Activated naive CD4-positive, alpha-beta T cell treated with anti-CD3 and anti-CD28 coated beads, Interleukin-2, amount 10 ng/mL, durations not matched to agents 7 days and 5 days (primary cell): ENCODE results near the gene C3orf22.
A peak's percentile ranks its signal among the peaks of the same experiment; 100 is the strongest.

Experiments used
- CTCF ChIA-PET: fragments of 350-600 bp; sonication (Branson Sonifier 250); formaldehyde crosslinking; loops from one replicate; lab custom pipeline; 2021; ENCODE audit warnings: antibody characterized with exemption; lab: Charles Lee
- DNase-seq: peaks from one replicate; pipeline ENCODE4 v3.0.0-alpha.2; 2020
- H3K27ac Mint-ChIP-seq: one replicate; pipeline ENCODE4 v1.8.0; 2021; ENCODE audit warnings: mild to moderate bottlenecking, moderate library complexity, mixed read lengths
- H3K27me3 Mint-ChIP-seq: one replicate; pipeline ENCODE4 v1.8.0; 2021; ENCODE audit warnings: mild to moderate bottlenecking, mixed read lengths
- H3K36me3 Mint-ChIP-seq: one replicate; pipeline ENCODE4 v1.8.0; 2021; ENCODE audit warnings: mixed read lengths
- H3K4me1 Mint-ChIP-seq: one replicate; pipeline ENCODE4 v1.8.0; 2021; ENCODE audit warnings: mixed read lengths
- H3K4me3 Mint-ChIP-seq: one replicate; pipeline ENCODE4 v1.8.0; 2021; ENCODE audit warnings: mild to moderate bottlenecking, moderate library complexity, mixed read lengths
- H3K9me3 Mint-ChIP-seq: one replicate; pipeline ENCODE4 v1.8.0; 2021; ENCODE audit warnings: mixed read lengths

Gene C3orf22

DNA sequence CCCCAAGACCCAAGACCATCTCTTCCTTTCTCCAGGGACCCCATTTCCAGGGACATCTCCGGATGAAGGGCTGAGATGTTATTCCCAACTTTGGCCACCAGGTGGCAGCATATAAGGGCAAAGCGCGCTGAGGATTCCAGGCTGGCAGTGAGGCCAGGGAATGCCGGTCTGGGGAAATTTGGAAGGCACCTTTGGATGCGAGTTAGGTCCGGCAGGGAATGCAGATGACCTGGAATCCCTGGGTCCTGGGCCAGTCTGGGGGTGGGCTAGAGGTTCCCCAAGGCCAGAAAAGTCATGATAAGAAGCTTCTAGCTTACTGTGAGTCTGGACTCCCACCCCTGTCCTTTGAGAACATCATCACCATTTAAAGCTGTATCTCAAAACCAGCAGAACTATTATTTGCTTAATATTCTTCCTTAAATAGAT is 36.4 kb downstream of the C3orf22 start:
- H3K27me3 Mint-ChIP-seq, result peaks cover 69% of the 10 kb centered on the region
- H3K36me3 Mint-ChIP-seq, result no peaks in the 10 kb centered on the region
- DNase-seq, result peak; percentile 50
- no peaks in the 10 kb centered on the region for H3K9me3 Mint-ChIP-seq
- no peak overlapping the region for H3K27ac Mint-ChIP-seq
- no peak overlapping the region for H3K4me3 Mint-ChIP-seq
- no peaks in the 10 kb centered on the region for H3K4me1 Mint-ChIP-seq
- CTCF ChIA-PET, result interaction anchor here (0.6 to 2.4 kb wide), 19 partner anchors 8 to 1026 kb away, joined by 3 to 6 read pairs (median 3); partner anchors contain the start of gene TXNRD3

DNA sequence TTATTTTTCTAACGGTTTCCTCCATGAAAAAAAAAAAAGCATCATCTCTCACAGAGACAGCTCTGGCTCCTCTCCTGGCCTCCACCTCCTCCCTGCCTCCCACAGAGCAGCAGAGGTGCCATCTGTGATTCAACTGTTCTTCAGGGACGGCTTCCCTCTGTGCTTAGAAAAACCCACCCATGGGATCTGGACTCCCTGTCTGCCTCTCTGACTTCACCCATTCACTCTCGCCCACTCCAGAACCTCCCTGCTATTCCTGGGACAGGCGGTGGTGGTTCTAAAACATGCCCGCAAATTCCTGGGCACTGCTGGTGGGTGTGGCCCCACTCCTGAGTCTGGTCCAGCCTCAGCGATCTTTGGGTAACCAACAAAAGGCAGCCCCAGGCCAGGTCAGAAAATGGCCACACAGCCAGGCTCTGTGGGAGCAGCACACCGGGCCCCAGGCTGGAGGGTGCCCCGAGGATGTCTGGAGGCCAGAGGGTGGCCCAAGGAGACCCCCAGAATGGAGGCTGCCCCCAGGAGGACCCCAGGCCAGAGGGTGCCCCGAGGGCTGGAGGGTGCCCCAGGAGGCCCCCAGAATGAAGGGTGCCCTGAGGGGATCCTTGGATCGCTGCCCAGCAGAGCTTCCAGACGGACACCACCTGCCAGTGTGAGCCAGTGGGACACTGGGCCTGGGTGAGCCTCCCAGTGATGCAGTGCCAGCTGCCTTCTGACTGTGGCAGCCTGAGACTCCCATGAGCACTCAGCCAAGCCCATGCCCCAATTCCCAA is 37.4 kb downstream of the C3orf22 start:
- CTCF ChIA-PET, result interaction anchor here (0.7 to 2.4 kb wide), 4 partner anchors 15 to 231 kb away, joined by 4 to 6 read pairs (median 5); no protein-coding TSS in a partner anchor
- Mint-ChIP-seq H3K4me3 (no peak overlapping the region), H3K4me1 (no peaks in the 10 kb centered on the region), H3K9me3 (no peaks in the 10 kb centered on the region), H3K27me3 (peaks cover 65% of the 10 kb centered on the region), H3K36me3 (no peaks in the 10 kb centered on the region), H3K27ac (peak overlapping the region; percentile 37)
- no peak for DNase-seq

DNA sequence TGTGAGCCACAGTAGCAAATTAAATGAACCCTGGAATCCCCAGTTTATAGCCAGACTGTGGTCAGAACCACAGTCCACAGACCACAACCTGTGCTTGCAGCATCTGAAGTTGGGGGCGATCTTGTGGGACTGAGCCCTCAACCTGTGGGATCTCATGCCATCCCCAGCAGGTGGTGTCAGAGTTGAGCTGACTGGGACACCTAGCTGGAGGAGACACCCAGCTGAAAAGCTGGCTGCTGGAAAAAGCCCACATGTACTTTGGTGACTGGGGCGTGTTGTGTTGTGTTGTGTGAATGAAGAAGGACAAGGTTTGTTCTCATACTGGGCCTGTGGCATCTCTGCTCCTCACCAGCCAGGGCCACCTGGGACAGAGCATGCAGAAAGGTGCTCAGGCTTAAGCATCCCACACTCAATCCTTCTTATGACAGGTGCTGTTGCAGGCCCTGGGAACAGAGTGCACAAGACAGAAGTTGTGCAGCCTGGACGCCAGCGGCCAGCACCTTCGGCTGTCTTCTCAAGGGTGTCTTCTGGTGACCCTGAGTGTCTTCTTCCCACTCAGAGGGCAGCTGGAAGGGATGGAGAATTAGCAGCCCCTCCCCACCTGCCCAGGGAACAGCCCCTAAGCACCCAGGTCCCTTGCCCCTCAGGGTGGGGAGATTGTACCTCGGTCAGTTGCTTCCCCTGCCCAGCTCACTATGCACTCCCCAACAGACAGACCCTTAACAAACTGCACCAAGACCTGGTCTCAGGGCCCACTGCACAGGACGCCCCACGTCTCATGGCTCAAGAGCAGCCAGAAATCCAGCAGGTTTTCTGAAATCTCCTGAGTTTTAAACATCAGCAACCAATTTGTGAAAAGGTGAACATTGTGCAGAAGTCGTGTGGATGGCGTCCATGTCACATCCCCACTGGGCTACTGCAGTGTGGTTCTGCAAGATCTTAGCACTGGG is 39.0 kb downstream of the C3orf22 start:
- Mint-ChIP-seq H3K4me3 (no peak overlapping the region), H3K36me3 (no peaks in the 10 kb centered on the region), H3K27me3 (peaks cover 50% of the 10 kb centered on the region), H3K27ac (no peak overlapping the region), H3K4me1 (no peaks in the 10 kb centered on the region), H3K9me3 (no peaks in the 10 kb centered on the region)
- CTCF ChIA-PET, result interaction anchor here (0.8 to 1.8 kb wide), 3 partner anchors 9 to 93 kb away, joined by 3 read pairs; no protein-coding TSS in a partner anchor
- no peak for DNase-seq

DNA sequence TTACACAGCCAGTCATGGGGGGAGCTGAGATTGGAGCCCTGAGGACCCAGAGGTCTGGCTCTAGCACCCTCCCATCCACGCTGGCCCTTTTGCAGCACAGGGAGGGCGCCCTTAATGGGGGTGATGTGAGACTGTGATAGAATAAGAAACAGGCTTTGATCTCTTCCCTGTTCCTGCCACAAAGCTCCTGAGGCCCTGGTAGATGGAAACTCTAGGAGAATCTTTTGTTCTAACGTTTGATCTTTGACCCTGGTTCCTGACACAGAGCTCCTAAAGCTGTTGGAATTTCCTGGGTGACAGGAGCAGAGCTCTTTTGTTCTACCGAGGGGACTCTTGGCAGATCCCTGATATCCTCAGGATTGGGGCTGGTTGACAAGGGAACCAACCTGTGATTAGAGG is 40.0 kb downstream of the C3orf22 start:
- CTCF ChIA-PET, result interaction anchor here (0.7 to 1.8 kb wide), 4 partner anchors 8 to 94 kb away, joined by 3 read pairs; partner anchors contain the start of gene ZXDC
- no peak overlapping the region for H3K4me3 Mint-ChIP-seq
- no peaks in the 10 kb centered on the region for H3K36me3 Mint-ChIP-seq
- no peak for DNase-seq
- H3K27me3 Mint-ChIP-seq, result peaks cover 42% of the 10 kb centered on the region
- no peaks in the 10 kb centered on the region for H3K9me3 Mint-ChIP-seq
- no peak overlapping the region for H3K27ac Mint-ChIP-seq
- no peaks in the 10 kb centered on the region for H3K4me1 Mint-ChIP-seq

DNA sequence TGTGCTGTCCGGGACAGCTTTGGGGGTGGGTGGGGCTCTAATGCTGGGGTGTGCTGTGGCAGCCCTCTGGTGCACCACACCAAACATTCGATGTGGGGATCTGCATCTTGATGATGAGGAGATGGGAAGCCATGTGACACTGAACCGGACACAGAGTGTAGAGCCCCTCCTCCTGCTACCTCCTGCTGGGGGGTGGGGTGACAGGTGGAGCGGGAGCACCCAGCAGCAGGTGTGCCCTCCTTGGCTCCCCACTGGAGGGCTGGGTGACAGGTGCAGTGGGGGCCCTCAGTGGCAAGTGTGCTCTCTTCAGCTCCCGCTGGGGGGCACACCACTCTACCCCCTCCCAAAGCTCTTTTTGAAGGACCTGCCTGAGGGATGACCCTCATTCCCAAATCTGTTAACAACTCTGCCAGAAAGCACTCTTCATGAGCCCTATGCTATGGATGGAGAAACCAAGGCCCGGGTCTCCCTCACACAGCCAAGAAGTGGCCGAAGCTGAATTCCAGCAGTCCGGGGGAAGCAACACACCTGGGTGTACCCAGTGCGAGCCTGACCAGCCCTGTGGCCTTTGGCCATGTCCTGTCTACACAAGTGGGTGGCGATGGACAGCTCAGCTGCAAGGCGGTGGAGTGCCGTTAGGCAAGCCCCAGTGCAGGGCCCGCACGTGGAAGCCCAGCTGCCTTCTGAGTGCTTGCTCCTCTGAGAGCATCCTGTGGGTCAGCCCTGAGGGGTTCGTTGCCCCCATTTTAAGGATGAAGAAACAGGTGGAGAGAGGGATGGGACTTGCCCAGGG is 40.5 kb downstream of the C3orf22 start:
- Mint-ChIP-seq H3K4me1 (no peaks in the 10 kb centered on the region), H3K36me3 (no peaks in the 10 kb centered on the region), H3K9me3 (no peaks in the 10 kb centered on the region), H3K27ac (no peak overlapping the region), H3K27me3 (peaks cover 36% of the 10 kb centered on the region), H3K4me3 (no peak overlapping the region)
- no peak for DNase-seq
- CTCF ChIA-PET, result interaction anchor here (0.7 to 1.0 kb wide), 3 partner anchors 8 to 42 kb away, joined by 3 read pairs; partner anchors contain the start of gene ZXDC

GRCh38 chr3:126517291-126517951 is 41.3 kb downstream of the C3orf22 start, which contains the start of gene UROC1:
Gene UROC1, minus strand, starts transcription at chr3:126517773. Its CDS starts 54 bp downstream, at chr3:126517719.
- Mint-ChIP-seq H3K27me3 (peaks cover 30% of the 10 kb centered on the region), H3K9me3 (no peaks in the 10 kb centered on the region), H3K4me3 (no peak within 1 kb of the TSS), H3K4me1 (no peaks in the 10 kb centered on the region), H3K27ac (no peak within 1 kb of the TSS), H3K36me3 (no peaks in the 10 kb centered on the region)
- CTCF ChIA-PET, result no interaction called here
- no peak for DNase-seq

DNA sequence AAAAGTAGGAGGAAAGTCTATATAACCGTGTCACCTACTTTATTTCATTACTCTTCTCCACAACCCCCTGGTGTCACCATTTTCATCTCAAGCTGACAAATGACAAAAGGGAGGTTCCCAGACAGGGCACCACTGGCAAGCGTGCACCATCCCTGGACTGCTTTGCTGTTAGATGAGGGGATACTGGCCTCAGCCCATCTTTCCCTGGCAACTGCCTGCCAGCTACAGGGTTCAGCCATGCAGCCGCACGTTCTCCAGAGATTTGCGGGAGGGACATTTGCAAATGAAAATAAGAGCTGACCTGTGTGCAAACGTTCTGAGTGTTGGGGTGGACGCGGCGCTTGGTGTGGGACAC is 41.8 kb downstream of the C3orf22 start:
- Mint-ChIP-seq H3K4me1 (no peaks in the 10 kb centered on the region), H3K27ac (no peak overlapping the region), H3K36me3 (no peaks in the 10 kb centered on the region), H3K9me3 (no peaks in the 10 kb centered on the region), H3K27me3 (peaks cover 25% of the 10 kb centered on the region), H3K4me3 (no peak overlapping the region)
- no peak for DNase-seq
- CTCF ChIA-PET, result interaction anchor here (0.5 kb wide), 1 partner anchor 23 kb away, joined by 3 read pairs; no protein-coding TSS in a partner anchor

- H3K4me1 Mint-ChIP-seq, result no peaks in the 10 kb centered on the region
- H3K9me3 Mint-ChIP-seq, result no peaks in the 10 kb centered on the region
- H3K27ac Mint-ChIP-seq, result no peak overlapping the region
- H3K4me3 Mint-ChIP-seq, result no peak overlapping the region
- CTCF ChIA-PET, result interaction anchor here (0.5 kb wide), 1 partner anchor 23 kb away, joined by 3 read pairs; no protein-coding TSS in a partner anchor
- no peak for DNase-seq
- no peaks in the 10 kb centered on the region for H3K36me3 Mint-ChIP-seq
- H3K27me3 Mint-ChIP-seq, result peaks cover 22% of the 10 kb centered on the region
These were observed 42.4 kb downstream of the C3orf22 start for GRCh38 chr3:126516152-126516935.

- DNase-seq, result no peak
- no peak overlapping the region for H3K27ac Mint-ChIP-seq
- CTCF ChIA-PET, result no interaction called here
- H3K27me3 Mint-ChIP-seq, result peaks cover 18% of the 10 kb centered on the region
- H3K9me3 Mint-ChIP-seq, result no peaks in the 10 kb centered on the region
- no peak overlapping the region for H3K4me3 Mint-ChIP-seq
- H3K36me3 Mint-ChIP-seq, result no peaks in the 10 kb centered on the region
- H3K4me1 Mint-ChIP-seq, result no peaks in the 10 kb centered on the region
These were observed 43.5 kb downstream of the C3orf22 start for GRCh38 chr3:126515066-126515706.

- DNase-seq, result no peak
- Mint-ChIP-seq H3K36me3 (no peaks in the 10 kb centered on the region), H3K27me3 (peaks cover 9% of the 10 kb centered on the region), H3K4me1 (no peaks in the 10 kb centered on the region), H3K27ac (no peak overlapping the region), H3K9me3 (no peaks in the 10 kb centered on the region), H3K4me3 (no peak overlapping the region)
- CTCF ChIA-PET, result interaction anchor here (1.3 kb wide), 1 partner anchor 9 kb away, joined by 3 read pairs; the partner anchor contains the start of gene CHST13
These were observed 44.6 kb downstream of the C3orf22 start for GRCh38 chr3:126514161-126514560.

DNA sequence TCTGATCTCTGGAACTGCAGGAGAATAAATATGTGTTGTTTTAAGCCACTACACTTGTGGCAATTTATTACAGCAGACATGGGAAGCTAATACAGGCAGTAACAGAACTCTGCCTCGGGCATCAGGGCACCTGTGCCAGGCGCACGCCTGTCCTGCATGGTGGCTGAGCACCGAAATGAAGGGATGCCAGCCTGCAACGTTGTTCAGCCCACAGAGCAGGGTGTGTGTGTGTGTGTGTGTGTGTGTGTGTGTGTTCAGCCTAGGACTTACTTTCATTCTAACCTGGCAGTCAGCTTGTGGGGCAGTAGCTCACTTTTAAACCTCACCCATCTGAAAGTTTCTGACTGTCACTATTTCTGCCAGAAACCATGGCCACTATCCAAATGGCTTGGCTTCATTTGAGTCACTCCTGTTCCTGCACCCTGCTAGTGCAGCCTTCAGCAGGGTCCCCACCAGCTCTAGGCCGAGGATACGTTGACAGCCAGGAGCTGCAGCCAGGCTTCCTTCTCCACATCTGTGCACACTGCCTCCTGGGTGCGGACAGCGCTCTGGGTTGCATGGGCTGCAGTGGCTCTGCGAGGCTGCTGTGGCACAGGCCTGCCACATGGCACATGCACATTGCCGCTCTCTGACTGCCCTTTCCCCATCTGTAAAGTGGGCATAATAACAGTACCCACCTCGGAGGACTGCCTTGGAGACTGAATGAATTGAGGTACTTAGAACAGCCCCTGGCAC is 45.6 kb downstream of the C3orf22 start:
- H3K27ac Mint-ChIP-seq, result no peak overlapping the region
- DNase-seq, result no peak
- H3K4me1 Mint-ChIP-seq, result no peaks in the 10 kb centered on the region
- CTCF ChIA-PET, result interaction anchor here (1.3 kb wide), 1 partner anchor 10 kb away, joined by 3 read pairs; the partner anchor contains the start of gene CHST13
- H3K4me3 Mint-ChIP-seq, result no peak overlapping the region
- H3K9me3 Mint-ChIP-seq, result no peaks in the 10 kb centered on the region
- H3K27me3 Mint-ChIP-seq, result no peaks in the 10 kb centered on the region
- H3K36me3 Mint-ChIP-seq, result no peaks in the 10 kb centered on the region
